Dendritic cell treated with granulocyte-macrophage colony-stimulating factor and Interleukin-4, amounts not matched to agents 40 ng/mL and 50 ng/mL, for 4 days (primary cell): ENCODE results near the gene MYO1F.
A peak's percentile ranks its signal among the peaks of the same experiment; 100 is the strongest.
"Not testable (repeated sequence)": the region's sequence is repeated elsewhere in the genome, so short reads cannot be mapped to it uniquely, and the experiment has no call there.

Source experiments
- H3K27ac Mint-ChIP-seq: one replicate; pipeline ENCODE4 v1.8.0; 2022; ENCODE audit warnings: mild to moderate bottlenecking, mixed read lengths
- H3K27me3 Mint-ChIP-seq: one replicate; pipeline ENCODE4 v1.8.0; 2022; ENCODE audit warnings: mild to moderate bottlenecking, mixed read lengths
- H3K36me3 Mint-ChIP-seq: one replicate; pipeline ENCODE4 v1.8.0; 2022; ENCODE audit warnings: low read depth, mixed read lengths
- H3K4me1 Mint-ChIP-seq: one replicate; pipeline ENCODE4 v1.8.0; 2022; ENCODE audit warnings: low read depth, mixed read lengths
- H3K4me3 Mint-ChIP-seq: one replicate; pipeline ENCODE4 v1.8.0; 2022; ENCODE audit warnings: mild to moderate bottlenecking, moderate library complexity, mixed read lengths
- H3K9me3 Mint-ChIP-seq: one replicate; pipeline ENCODE4 v1.8.0; 2022; ENCODE audit warnings: mixed read lengths
- intact Hi-C: fragments of 100-400 bp; cut with micrococcal nuclease; formaldehyde crosslinking; loops from one replicate; pipeline ENCODE4 v1.15.0; 2022

Gene MYO1F

GRCh38 chr19:8566855-8567254 is 10.4 kb downstream of the MYO1F start:
- no peaks in the 10 kb centered on the region for H3K9me3 Mint-ChIP-seq
- H3K27me3 Mint-ChIP-seq: no peaks in the 10 kb centered on the region
- intact Hi-C loops: no loop called here
- peaks cover 94% of the 10 kb centered on the region for H3K4me1 Mint-ChIP-seq
- no peak overlapping the region for H3K4me3 Mint-ChIP-seq
- peaks cover 82% of the 10 kb centered on the region for H3K36me3 Mint-ChIP-seq
- peak overlapping the region; percentile 89 for H3K27ac Mint-ChIP-seq

- H3K27me3 Mint-ChIP-seq, H3K9me3 Mint-ChIP-seq, intact Hi-C loops: not testable (repeated sequence)
- Mint-ChIP-seq H3K4me3 (peak overlapping the region; percentile 45), H3K27ac (peak overlapping the region; percentile 81), H3K4me1 (peaks cover 94% of the 10 kb centered on the region), H3K36me3 (peaks cover 90% of the 10 kb centered on the region)
These were observed 12.4 kb downstream of the MYO1F start for GRCh38 chr19:8564866-8565265.

GRCh38 chr19:8561075-8561764 is 16.0 kb downstream of the MYO1F start:
- H3K36me3 Mint-ChIP-seq: peaks cover 91% of the 10 kb centered on the region
- H3K4me3 Mint-ChIP-seq: no peak overlapping the region
- H3K9me3 Mint-ChIP-seq: no peaks in the 10 kb centered on the region
- peaks cover 99% of the 10 kb centered on the region for H3K4me1 Mint-ChIP-seq
- no peaks in the 10 kb centered on the region for H3K27me3 Mint-ChIP-seq
- peak overlapping the region; percentile 81 for H3K27ac Mint-ChIP-seq
- intact Hi-C loops: no loop called here

GRCh38 chr19:8558325-8558724 is 18.9 kb downstream of the MYO1F start:
- Mint-ChIP-seq H3K27me3 (no peaks in the 10 kb centered on the region), H3K36me3 (peaks cover 95% of the 10 kb centered on the region), H3K4me1 (peaks cover 88% of the 10 kb centered on the region), H3K9me3 (no peaks in the 10 kb centered on the region), H3K4me3 (no peak overlapping the region), H3K27ac (peak overlapping the region; percentile 80)
- intact Hi-C loops: no loop called here

GRCh38 chr19:8557642-8558238 is 19.5 kb downstream of the MYO1F start:
- peak overlapping the region; percentile 51 for H3K4me3 Mint-ChIP-seq
- no peaks in the 10 kb centered on the region for H3K27me3 Mint-ChIP-seq
- H3K27ac Mint-ChIP-seq: peak overlapping the region; percentile 80
- no peaks in the 10 kb centered on the region for H3K9me3 Mint-ChIP-seq
- peaks cover 86% of the 10 kb centered on the region for H3K4me1 Mint-ChIP-seq
- H3K36me3 Mint-ChIP-seq: peaks cover 95% of the 10 kb centered on the region
- intact Hi-C loops: loop anchor here (2.0 kb wide), 1 partner anchor 19 kb away; the partner anchor contains the start of gene MYO1F

GRCh38 chr19:8553729-8554128 is 23.5 kb downstream of the MYO1F start:
- H3K4me3 Mint-ChIP-seq, H3K27me3 Mint-ChIP-seq, intact Hi-C loops, H3K9me3 Mint-ChIP-seq: not testable (repeated sequence)
- peaks cover 95% of the 10 kb centered on the region for H3K36me3 Mint-ChIP-seq
- peaks cover 48% of the 10 kb centered on the region for H3K4me1 Mint-ChIP-seq
- peak overlapping the region; percentile 57 for H3K27ac Mint-ChIP-seq

GRCh38 chr19:8552810-8553209 is 24.4 kb downstream of the MYO1F start:
- Mint-ChIP-seq H3K4me3 (no peak overlapping the region), H3K36me3 (peaks cover 95% of the 10 kb centered on the region), H3K27me3 (no peaks in the 10 kb centered on the region), H3K27ac (peak overlapping the region; percentile 7), H3K4me1 (peaks cover 45% of the 10 kb centered on the region), H3K9me3 (no peaks in the 10 kb centered on the region)
- intact Hi-C loops: no loop called here

GRCh38 chr19:8550070-8550469 is 27.2 kb downstream of the MYO1F start:
- Mint-ChIP-seq H3K27ac (no peak overlapping the region), H3K9me3 (no peaks in the 10 kb centered on the region), H3K36me3 (peaks cover 100% of the 10 kb centered on the region), H3K4me1 (peaks cover 22% of the 10 kb centered on the region), H3K27me3 (no peaks in the 10 kb centered on the region), H3K4me3 (no peak overlapping the region)
- intact Hi-C loops: no loop called here

- H3K36me3 Mint-ChIP-seq: peaks cover 100% of the 10 kb centered on the region
- intact Hi-C loops: no loop called here
- no peaks in the 10 kb centered on the region for H3K9me3 Mint-ChIP-seq
- H3K4me3 Mint-ChIP-seq: no peak overlapping the region
- H3K4me1 Mint-ChIP-seq: peaks cover 27% of the 10 kb centered on the region
- H3K27ac Mint-ChIP-seq: peak overlapping the region; percentile 20
- no peaks in the 10 kb centered on the region for H3K27me3 Mint-ChIP-seq
These were observed 31.5 kb downstream of the MYO1F start for GRCh38 chr19:8545743-8546142.

GRCh38 chr19:8544168-8544567 is 33.1 kb downstream of the MYO1F start:
- Mint-ChIP-seq H3K27ac (no peak overlapping the region), H3K4me1 (peaks cover 39% of the 10 kb centered on the region), H3K27me3 (no peaks in the 10 kb centered on the region), H3K9me3 (no peaks in the 10 kb centered on the region), H3K36me3 (peaks cover 100% of the 10 kb centered on the region), H3K4me3 (no peak overlapping the region)
- intact Hi-C loops: loop anchor here (5.0 kb wide), 1 partner anchor 33 kb away; the partner anchor contains the start of gene MYO1F

- intact Hi-C loops: loop anchor here (5.0 kb wide), 1 partner anchor 38 kb away; the partner anchor contains the start of gene MYO1F
- Mint-ChIP-seq H3K27ac (peak overlapping the region; percentile 75), H3K27me3 (no peaks in the 10 kb centered on the region), H3K4me1 (peaks cover 33% of the 10 kb centered on the region), H3K9me3 (no peaks in the 10 kb centered on the region), H3K4me3 (no peak overlapping the region), H3K36me3 (peaks cover 65% of the 10 kb centered on the region)
These were observed 37.6 kb downstream of the MYO1F start for GRCh38 chr19:8539621-8540149.

GRCh38 chr19:8537099-8537498 is 40.1 kb downstream of the MYO1F start:
- H3K9me3 Mint-ChIP-seq: no peaks in the 10 kb centered on the region
- H3K36me3 Mint-ChIP-seq: peaks cover 40% of the 10 kb centered on the region
- H3K27ac Mint-ChIP-seq: no peak overlapping the region

GRCh38 chr19:8536282-8536681 is 41.0 kb downstream of the MYO1F start:
- H3K36me3 Mint-ChIP-seq: peaks cover 31% of the 10 kb centered on the region
- no peaks in the 10 kb centered on the region for H3K27me3 Mint-ChIP-seq
- peaks cover 15% of the 10 kb centered on the region for H3K4me1 Mint-ChIP-seq
- intact Hi-C loops: no loop called here
- H3K27ac Mint-ChIP-seq: no peak overlapping the region
- H3K9me3 Mint-ChIP-seq: no peaks in the 10 kb centered on the region
- H3K4me3 Mint-ChIP-seq: no peak overlapping the region

More at GRCh38 chr19:8537099-8537498, 40.1 kb downstream of the MYO1F start:
- intact Hi-C loops: no loop called here
- no peak overlapping the region for H3K4me3 Mint-ChIP-seq
- peaks cover 23% of the 10 kb centered on the region for H3K4me1 Mint-ChIP-seq
- H3K27me3 Mint-ChIP-seq: no peaks in the 10 kb centered on the region

- Mint-ChIP-seq H3K27me3 (no peaks in the 10 kb centered on the region), H3K27ac (no peak overlapping the region), H3K4me1 (peaks cover 17% of the 10 kb centered on the region), H3K4me3 (no peak overlapping the region), H3K9me3 (no peaks in the 10 kb centered on the region), H3K36me3 (no peaks in the 10 kb centered on the region)
- intact Hi-C loops: no loop called here
These were observed 45.0 kb downstream of the MYO1F start for GRCh38 chr19:8532225-8532624.
